HEK293T (cell line): Measurements from ENCODE around the gene NDUFB7.
"Not testable (repeated sequence)": the region's sequence is repeated elsewhere in the genome, so short reads cannot be mapped to it uniquely, and the experiment has no call there.

ENCODE experiments used
- BHLHE40 ChIP-seq: fragments of 450-650 bp; IDR thresholded peaks from 2 replicates; pipeline ENCODE4 v1.6.1; 2016; ENCODE audit warnings: mild to moderate bottlenecking, moderate library complexity, borderline replicate concordance
- FOXA1 ChIP-seq: fragments of 450-650 bp; IDR thresholded peaks from 2 replicates; pipeline ENCODE4 v1.6.1; 2016; ENCODE audit warnings: mild to moderate bottlenecking
- FOXK2 ChIP-seq: fragments of 450-650 bp; IDR thresholded peaks from 2 replicates; pipeline ENCODE4 v1.6.1; 2016; ENCODE audit warnings: mild to moderate bottlenecking
- FOXM1 ChIP-seq: fragments of 450-650 bp; IDR thresholded peaks from 2 replicates; pipeline ENCODE4 v1.6.1; 2017; ENCODE audit warnings: mild to moderate bottlenecking, borderline replicate concordance
- HDGF ChIP-seq: fragments of 450-650 bp; IDR thresholded peaks from 2 replicates; pipeline ENCODE4 v1.6.1; 2017; ENCODE audit warnings: antibody characterized with exemption, borderline replicate concordance
- NFRKB ChIP-seq: fragments of 450-650 bp; IDR thresholded peaks from 2 replicates; pipeline ENCODE4 v1.6.1; 2016; ENCODE audit warnings: mild to moderate bottlenecking, moderate library complexity
- PKNOX1 ChIP-seq: fragments of 450-650 bp; IDR thresholded peaks from 2 replicates; pipeline ENCODE4 v1.6.1; 2016
- SP1 ChIP-seq: fragments of 450-650 bp; IDR thresholded peaks from 2 replicates; pipeline ENCODE4 v1.6.1; 2017
- SUZ12 ChIP-seq: fragments of 450-650 bp; IDR thresholded peaks from 2 replicates; pipeline ENCODE4 v1.6.1; 2016; ENCODE audit warnings: mild to moderate bottlenecking
- TARDBP ChIP-seq: fragments of 450-650 bp; IDR thresholded peaks from 2 replicates; pipeline ENCODE4 v1.6.1; 2016
- ZNF384 ChIP-seq: fragments of 450-650 bp; IDR thresholded peaks from 2 replicates; pipeline ENCODE4 v1.6.1; 2016

- TF ChIP-seq SUZ12, FOXM1, BHLHE40, NFRKB, TARDBP, SP1, FOXA1, HDGF, PKNOX1, FOXK2, ZNF384: not testable (repeated sequence)
These were observed 41.7 kb upstream of the NDUFB7 start for GRCh38 chr19:14613399-14614098.
